ENCODE data around the gene MAB21L2.

Gene MAB21L2

GRCh38 chr4:150625033-150625432 lies 43.1 kb downstream of the MAB21L2 start:
- no peak for DNase-seq

GRCh38 chr4:150628073-150628472 lies 46.1 kb downstream of the MAB21L2 start:
- no peak for DNase-seq

- DNase-seq = no peak
Measured at GRCh38 chr4:150632639-150633038, 50.7 kb downstream of the MAB21L2 start.
